CD4-positive, alpha-beta T cell treated with Interleukin-15 for 1 hour (primary cell): Measurements from ENCODE around the gene CPSF6.
"Not testable (repeated sequence)": the region's sequence is repeated elsewhere in the genome, so short reads cannot be mapped to it uniquely, and the experiment has no call there.

Experiments
- DNase-seq: peaks from one replicate; pipeline ENCODE4 v3.0.0-alpha.2; 2020

CPSF6 gene, protein sequence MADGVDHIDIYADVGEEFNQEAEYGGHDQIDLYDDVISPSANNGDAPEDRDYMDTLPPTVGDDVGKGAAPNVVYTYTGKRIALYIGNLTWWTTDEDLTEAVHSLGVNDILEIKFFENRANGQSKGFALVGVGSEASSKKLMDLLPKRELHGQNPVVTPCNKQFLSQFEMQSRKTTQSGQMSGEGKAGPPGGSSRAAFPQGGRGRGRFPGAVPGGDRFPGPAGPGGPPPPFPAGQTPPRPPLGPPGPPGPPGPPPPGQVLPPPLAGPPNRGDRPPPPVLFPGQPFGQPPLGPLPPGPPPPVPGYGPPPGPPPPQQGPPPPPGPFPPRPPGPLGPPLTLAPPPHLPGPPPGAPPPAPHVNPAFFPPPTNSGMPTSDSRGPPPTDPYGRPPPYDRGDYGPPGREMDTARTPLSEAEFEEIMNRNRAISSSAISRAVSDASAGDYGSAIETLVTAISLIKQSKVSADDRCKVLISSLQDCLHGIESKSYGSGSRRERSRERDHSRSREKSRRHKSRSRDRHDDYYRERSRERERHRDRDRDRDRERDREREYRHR

GRCh38 chr12:69239352-69239921 lies at the start of gene CPSF6:
Gene CPSF6 (plus strand): TSS chr12:69239569. CDS start chr12:69239647, 78 bp downstream.
- DNase-seq: peak; percentile 96

DNA sequence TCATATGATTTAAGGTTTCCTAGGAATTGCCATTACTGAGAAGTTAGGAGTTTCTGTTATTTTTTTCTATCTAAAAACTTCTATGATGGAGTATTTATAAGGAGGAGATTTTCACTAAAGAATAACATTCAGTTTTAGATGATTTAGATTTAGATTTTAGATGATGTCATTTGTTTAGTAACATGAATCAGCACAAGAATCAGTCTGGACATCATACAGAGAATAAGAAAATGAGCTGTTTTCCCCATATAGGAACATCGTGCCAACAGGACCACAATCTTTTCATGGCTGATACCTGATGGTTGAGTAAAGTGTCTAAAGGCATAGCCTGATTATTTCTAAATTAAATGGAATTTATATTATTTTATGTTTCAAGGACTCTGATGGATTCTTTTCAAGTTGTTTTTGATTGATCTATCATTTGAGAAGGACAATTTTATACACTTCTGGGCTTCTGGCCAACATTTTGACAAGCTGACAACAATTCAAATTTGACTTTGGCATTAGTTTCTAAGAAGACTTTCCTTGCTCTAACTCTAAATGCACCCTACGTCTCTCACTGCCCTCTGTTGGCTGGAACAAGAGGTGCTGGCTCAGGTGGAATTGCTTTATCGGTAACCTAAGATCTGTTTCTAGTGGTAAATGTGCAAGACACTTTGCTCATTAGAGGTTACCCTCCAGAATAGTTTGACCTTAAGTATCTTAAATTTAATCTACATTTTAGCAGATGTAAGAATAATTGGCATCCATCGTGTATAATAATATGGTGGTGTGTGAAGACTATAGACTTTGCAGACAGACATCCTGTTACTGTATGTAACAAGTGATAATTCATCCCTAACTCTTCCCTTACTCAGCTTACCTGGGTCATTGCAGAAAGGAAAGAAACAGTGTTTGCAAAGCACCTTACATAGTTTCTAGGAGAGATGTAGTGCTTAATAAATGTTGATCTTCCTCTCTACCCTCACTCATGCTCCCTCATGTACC lies 42.8 kb upstream of the CPSF6 start:
- no peak for DNase-seq

GRCh38 chr12:69199976-69200375 lies 39.4 kb upstream of the CPSF6 start:
- DNase-seq: not testable (repeated sequence)

DNA sequence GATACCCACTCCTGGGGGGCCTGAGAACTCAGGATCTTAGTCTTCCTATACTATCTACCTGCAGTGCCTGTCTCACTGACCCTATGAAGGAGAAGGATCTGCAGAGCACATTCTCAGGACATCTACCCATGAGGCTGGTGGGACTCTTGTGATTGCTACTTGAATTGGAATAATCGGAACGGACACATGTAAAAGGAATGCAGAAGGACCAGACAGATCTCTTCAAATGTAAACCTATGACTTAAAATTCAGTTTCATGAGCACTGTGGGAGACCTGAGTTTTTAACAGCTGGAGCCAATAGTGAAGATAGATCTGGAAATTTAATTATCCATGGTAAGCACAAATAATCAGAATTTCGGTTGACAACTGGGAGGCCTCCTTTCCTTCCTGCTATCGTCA lies 35.2 kb upstream of the CPSF6 start:
- no peak for DNase-seq

DNA sequence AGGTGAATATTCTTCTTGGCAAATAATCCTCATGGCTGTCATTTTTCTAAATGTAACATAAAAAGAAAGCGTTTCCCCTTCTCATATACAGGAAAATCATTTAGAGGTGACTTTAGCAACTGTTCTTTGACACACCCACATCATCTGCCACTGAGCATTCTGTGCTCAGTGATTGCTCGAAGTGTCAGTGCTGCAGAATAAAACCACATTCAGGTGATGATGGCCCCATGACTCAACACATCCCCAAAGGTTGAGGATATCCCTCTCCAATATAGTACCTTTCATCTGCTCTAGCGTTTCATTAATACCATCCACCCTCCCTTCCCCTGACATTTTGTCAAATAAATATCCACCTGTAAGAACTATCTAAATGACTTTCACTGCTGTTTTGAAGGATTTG lies 28.7 kb upstream of the CPSF6 start:
- no peak for DNase-seq

DNA sequence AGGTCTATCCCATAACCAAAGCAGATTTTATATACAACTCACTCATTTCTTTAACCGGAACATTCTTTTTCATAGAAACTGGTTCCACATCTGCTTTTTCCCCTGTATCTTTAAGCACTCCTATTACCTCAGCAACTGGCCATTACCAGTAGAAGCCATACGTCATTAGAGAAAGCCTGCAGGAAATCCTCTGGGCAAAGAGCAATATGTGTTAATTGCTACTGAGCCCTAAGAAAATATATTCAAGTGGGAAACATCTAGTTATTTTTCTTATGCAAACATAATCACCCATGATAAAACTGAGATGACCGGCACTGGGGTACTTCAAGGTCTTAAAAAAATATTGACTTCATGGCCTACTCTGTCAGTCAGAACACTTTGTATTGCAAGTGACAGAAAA lies 28.2 kb upstream of the CPSF6 start:
- no peak for DNase-seq

DNA sequence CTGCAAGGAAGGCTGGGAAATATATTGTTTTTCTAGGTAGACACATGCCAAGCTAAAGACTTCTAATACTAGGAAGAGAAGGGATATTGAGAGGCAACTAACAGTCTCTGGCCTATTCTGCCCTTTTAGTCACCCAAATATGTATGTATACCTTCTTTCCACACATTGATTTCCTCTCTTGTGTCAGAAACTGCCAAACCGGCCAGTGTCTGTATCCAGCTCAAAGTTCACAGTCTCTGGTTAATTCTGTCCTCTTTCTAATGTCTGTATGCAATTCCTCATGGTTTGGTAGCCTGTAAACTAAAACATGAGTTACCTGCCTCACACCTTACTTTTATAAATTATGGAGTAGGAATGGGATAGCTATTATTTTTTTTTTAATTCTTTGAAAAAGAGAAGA lies 25.2 kb upstream of the CPSF6 start:
- no peak for DNase-seq

GRCh38 chr12:69225251-69225910 lies 14.0 kb upstream of the CPSF6 start:
- no peak for DNase-seq

DNA sequence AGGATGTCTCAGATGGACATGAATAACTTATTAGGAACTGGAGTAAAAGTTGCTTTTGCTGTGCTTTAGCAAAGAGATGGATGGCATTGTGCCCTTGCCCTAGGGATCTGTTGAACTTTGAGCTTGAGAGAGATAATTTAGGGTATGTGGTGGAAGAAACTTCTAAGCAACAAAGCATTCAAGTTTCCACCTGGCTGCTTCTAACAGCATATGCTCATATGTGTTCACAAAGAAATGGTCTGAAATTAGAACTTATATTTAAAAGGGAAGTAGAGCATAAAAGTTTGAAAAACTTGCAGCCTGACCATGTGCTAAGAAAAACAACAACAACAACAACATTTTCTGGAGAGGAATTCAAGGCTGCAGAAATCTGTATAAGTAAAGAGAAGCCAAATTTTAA lies 7.9 kb upstream of the CPSF6 start:
- DNase-seq: no peak

DNA sequence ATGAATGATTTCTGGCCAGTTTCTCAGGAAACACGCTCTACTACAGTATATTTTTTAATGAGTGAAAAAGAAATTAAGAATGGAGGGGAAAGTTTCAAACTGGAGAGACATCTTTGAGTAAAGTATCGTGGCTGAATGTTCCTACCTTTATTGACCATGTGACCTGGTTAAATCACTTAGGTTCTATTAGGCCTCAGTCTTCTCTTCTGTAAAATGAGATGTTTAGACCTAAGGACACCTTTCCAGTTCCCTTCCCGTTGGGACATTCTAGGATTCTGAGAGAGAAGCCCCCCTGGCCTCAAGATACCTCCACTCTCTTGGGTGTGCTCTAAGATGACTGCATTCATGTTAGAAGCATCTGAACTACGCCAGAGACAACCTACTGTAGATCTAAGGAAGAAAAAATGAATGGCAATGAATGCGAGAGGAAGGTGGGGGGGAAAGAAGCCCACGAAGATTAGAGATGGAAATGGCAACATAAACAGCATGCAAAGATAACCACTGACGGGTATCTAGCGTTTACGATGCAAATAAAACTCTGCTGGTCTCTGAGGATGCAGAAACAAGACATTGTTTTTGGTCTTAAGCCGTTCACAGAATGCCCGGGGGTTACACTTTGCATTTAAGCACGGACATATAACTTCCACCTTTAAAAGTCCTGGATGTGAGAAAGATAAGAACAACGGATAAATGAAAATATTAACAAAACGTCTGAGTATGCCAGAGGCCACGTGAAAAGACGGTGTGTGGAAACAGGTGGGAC lies 599 bp upstream of the CPSF6 start:
- DNase-seq: no peak

DNA sequence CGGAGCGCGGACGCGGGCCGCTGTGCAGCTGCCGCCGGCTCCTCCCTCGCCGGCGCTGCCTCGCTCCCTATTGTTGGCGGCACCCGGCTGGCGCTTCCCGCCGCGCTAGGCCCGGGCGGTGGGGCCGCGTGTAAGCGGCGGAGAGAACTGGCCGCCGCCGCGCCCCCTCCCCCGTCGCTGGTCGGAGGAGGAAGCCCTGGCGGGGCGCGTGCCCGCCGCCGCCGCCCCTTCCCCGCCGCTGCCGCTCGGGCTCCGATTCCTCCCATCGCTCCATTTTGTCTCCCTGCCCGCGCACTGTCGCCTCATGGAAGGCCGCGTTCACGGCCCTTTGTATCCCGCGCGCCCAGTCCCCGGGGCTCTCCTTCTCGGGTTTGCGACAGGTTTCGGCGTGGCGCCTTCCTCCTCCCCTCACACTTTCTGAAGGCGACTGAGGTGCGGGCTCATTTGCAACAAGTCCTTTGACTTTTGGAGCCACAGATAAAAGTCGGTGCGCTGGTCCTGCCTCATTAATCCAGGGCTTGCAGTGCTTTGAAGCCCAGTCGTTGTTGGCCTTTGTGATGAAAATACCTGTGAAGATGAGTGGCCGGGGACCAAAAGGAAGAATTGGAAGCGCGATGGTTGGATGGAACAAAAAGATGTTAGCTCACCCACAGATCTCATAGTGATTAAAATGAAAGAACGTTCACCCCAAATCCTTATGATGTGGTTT lies 707 bp downstream of the CPSF6 start:
- peak; percentile 35 for DNase-seq

GRCh38 chr12:69240631-69240995 lies 1.2 kb downstream of the CPSF6 start:
- DNase-seq: peak; percentile 22

GRCh38 chr12:69241438-69242092 lies 2.2 kb downstream of the CPSF6 start:
- DNase-seq: no peak

GRCh38 chr12:69243099-69244084 lies 4.0 kb downstream of the CPSF6 start:
- DNase-seq: no peak

DNA sequence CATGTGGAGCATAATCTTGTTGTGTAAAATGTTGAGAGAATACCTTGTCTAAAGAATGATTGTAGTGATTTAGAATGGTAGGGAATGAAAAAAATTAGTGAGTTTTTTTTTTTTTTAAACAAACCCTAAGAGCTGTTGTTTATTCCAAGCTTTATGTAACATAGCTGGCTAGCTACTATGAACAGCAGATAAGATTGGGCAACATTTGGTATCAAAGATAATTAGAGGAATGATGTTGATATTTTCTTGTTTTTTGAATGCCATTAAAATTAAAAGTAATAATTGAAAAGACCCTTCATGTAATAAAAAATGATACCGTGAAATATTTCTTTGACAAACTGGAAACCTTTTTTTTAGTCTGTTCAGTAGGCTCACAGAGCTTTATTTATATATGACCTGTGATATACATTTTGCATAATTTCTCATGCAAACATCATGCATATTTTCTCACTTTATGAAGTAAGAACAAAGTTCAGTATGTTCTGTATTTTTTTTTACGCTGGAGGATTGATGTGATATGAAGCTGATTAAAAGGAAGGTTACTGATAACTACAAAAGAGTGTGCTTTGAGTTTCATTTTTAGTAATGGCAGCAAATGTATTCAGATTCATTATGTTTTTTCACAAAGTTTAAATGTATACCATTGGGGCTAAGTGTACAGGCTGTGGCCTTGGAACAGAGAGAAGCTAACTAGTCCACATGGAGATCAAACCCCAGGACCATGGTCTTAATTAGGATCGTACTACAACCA lies 8.1 kb downstream of the CPSF6 start:
- DNase-seq: no peak

DNA sequence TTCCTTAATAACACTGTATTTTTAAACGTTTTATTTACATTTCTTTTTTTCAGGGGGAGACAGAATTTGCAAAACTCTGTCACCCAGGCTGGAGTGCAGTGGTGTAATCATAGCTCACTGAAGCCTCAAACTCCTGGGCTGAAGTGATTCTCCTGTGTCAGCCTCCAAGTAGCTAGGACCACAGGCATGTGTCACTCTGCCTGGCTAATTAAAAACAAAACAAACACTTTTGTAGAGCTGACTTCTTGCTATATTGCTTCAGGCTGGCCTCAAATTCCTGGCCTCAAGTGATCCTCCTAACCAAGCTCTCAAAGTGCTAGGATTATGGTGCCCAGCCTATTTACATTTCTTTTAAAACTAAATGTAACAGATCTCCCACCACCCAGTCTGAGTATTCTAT lies 12.7 kb downstream of the CPSF6 start:
- DNase-seq: no peak

- no peak for DNase-seq
These were observed 14.7 kb downstream of the CPSF6 start for GRCh38 chr12:69254046-69254445.

GRCh38 chr12:69254862-69255261 lies 15.5 kb downstream of the CPSF6 start:
- no peak for DNase-seq

- DNase-seq: no peak
These were observed 19.3 kb downstream of the CPSF6 start for GRCh38 chr12:69258655-69259054.
